Omental fat pad (tissue), 4 donors: ENCODE measurements around the gene ZMYM4. TPM values are rescaled to one million over a fixed set of nuclear protein-coding genes. Genes with fewer than 3 reads are reported as not detected.
"Not testable (repeated sequence)": the region's sequence is repeated elsewhere in the genome, so short reads cannot be mapped to it uniquely, and the experiment has no call there.

Experiments
- ATAC-seq: fragments of 150-250 bp; one replicate; pipeline ENCODE4 v1.9.1; 2016; ENCODE audit warnings: mild to moderate bottlenecking, moderate library complexity; ENCODE audit not compliant: low FRiP score
- DNase-seq: peaks from one replicate; pipeline ENCODE4 v3.0.0-alpha.2; 2019; ENCODE audit warnings: low spot score
- total RNA-seq, 4 donors: library from RNA; depleted of rRNA; stranded (reverse); fragments of >200 nt; gene quantifications; one replicate each; pipeline ENCODE4 v1.1.0, GENCODE V29; 2016
- TF ChIP-seq, protein P1 (sequence below), 3 donors: fragments of 450-650 bp; IDR thresholded peaks; one replicate each; pipeline ENCODE4 v1.5.1; 2016 to 2017; ENCODE audit warnings: antibody characterized with exemption in 3 of 3, mild to moderate bottlenecking in 3 of 3, moderate library complexity in 2 of 3

Gene ZMYM4
- total RNA-seq, 4 donors from 2014 or later, result 31.7 to 38.3 (median 33.9) TPM

DNA sequence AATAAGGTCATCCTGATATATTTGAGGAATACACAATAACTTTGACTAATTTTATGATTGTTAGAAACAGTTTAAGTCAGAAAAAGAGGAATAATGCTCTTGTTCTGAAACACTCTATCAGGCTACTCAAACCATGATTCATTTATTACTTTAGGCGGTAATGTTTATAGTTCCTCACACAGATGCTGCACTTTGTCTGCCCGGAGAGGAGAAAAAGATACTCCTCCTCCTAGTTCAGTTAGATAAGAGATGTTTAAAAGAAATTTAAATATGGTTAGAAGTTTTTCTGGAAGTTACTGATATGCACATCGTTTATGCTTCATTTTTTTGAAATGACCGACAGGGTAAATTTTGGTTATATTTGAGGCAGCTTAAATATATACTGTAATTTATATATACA, 103.0 kb downstream of the ZMYM4 start:
- DNase-seq, result no peak
- ATAC-seq, result no peak
- TF ChIP-seq, protein P1, sequence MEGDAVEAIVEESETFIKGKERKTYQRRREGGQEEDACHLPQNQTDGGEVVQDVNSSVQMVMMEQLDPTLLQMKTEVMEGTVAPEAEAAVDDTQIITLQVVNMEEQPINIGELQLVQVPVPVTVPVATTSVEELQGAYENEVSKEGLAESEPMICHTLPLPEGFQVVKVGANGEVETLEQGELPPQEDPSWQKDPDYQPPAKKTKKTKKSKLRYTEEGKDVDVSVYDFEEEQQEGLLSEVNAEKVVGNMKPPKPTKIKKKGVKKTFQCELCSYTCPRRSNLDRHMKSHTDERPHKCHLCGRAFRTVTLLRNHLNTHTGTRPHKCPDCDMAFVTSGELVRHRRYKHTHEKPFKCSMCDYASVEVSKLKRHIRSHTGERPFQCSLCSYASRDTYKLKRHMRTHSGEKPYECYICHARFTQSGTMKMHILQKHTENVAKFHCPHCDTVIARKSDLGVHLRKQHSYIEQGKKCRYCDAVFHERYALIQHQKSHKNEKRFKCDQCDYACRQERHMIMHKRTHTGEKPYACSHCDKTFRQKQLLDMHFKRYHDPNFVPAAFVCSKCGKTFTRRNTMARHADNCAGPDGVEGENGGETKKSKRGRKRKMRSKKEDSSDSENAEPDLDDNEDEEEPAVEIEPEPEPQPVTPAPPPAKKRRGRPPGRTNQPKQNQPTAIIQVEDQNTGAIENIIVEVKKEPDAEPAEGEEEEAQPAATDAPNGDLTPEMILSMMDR (IDR thresholded peaks at IDR 0.05), result no peak

DNA sequence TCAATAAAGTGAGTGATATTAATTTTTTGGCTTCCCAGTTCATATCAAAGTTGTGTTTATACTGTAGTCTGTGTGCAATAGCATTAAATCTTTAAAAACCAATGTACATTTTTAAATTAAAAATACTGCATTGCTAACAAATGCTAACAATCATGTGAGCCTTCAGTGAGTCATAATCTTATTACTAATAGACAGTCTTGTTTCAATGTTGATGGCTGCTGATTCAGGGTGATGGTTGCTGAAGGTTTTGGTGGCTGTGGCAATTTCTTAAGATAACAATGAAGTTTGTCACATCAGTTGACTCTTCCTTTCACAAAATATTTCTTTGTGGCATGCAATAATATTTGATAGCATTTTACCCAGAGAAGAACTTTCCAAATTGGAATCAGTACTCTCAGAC, 109.0 kb downstream of the ZMYM4 start:
- TF ChIP-seq, protein P1 (IDR thresholded peaks at IDR 0.05), result no peak
- ATAC-seq (no peak), DNase-seq (no peak)

DNA sequence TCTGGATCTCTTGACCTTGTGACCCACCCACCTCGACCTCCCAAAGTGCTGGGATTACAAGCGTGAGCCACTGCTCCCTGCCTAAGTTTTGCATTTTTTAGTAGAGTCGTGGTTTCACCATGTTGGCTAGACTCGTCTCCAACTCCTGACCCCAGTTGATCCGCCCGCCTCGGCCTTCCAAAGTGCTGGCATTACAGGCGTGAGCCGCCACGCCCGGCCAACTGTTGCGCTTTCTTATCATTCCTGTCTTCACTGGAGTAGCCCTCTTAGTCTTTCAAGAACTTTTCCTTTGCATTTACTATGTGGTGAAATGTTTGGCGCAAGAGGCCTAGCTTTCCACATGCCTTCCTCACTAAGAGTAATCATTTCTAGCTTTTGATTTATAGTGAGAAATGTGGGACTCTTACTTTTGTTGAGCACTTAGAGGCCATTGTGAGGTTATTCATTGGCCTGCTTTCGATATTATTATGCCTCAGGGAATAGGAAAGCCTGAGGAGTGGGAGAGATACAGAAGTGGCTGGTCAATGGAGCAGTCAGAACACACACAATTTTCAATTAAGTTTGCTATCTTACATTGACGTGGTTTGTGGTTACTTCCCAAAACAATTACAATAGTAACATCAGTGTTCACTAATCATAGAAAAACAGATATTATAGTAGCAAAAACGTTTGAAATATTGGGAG, 111.0 kb downstream of the ZMYM4 start:
- ATAC-seq (no peak), DNase-seq (no peak)
- TF ChIP-seq, protein P1 (IDR thresholded peaks at IDR 0.05), result no peak

DNA sequence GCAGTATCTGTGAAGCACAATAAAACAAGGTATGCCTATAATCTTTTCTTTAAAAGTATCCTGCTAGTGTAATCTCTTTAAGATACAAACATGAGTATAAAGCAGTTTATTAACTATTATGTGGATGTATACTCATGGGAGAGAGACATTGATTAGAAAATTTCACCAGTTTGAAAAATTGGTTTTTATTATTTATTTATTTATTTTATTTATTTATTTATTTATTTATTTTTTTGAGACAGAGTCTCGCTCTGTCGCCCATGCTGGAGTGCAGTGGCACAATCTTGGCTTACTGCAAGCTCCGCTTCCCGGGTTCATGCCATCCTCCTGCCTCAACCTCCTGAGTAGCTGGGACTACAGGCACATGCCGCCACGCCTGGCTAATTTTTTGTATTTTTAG, 111.6 kb downstream of the ZMYM4 start:
- not testable (repeated sequence) for ATAC-seq, DNase-seq

DNA sequence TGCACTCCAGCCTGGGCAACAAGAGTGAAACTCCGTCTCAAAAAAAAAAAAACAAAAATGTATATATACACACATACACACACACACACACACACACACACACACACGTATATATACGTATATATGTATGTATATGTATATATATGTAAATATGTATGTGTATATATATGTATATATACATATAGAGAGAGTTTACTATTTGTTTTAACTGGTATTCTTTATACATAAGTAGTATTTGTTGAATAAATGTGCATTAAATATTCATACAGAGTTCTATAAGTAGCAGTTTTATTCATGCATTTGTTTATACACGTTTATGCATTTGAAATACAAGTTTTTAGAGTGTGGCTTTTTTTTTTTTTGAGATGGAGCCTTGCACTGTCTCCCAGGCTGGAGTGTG, 113.6 kb downstream of the ZMYM4 start:
- TF ChIP-seq, protein P1 (IDR thresholded peaks at IDR 0.05), result no peak
- ATAC-seq (no peak), DNase-seq (no peak)

DNA sequence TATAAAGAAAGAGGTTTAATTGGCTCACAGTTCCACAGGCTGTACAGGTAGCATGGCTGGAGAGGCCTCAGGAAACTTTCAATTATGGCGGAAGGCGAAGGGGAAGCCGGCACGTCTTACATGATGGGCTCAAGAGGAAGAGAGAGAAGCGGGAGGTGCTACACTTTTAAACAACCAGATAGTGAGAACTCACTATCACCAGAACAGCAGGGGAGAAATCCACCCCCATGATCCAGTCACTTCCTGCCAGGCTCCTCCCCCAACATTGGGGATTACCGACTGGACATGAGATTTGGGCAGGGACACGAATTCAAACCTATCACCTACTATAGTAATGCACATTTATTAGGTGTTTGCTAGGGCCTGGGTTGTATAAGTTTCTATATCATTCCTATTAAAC, 117.8 kb downstream of the ZMYM4 start:
- TF ChIP-seq, protein P1 (IDR thresholded peaks at IDR 0.05), result no peak
- ATAC-seq (no peak), DNase-seq (no peak)

DNA sequence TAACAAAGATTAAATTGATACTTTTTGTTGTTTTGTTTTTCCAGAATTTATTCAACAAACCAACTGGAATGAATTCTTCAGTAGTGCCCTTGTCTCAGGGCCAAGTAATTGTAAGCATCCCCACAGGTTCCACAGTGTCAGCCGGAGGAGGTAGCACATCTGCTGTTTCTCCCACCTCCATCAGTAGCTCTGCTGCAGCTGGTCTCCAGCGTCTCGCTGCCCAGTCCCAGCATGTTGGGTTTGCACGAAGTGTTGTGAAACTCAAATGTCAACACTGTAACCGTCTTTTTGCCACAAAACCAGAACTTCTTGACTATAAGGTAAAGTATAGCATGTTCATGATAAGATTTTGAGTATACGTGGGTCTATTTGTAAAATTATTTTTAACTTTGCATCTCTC, 118.5 kb downstream of the ZMYM4 start:
- ATAC-seq (no peak), DNase-seq (no peak)

More for the DNA sequence above, 118.5 kb downstream of the ZMYM4 start:
- TF ChIP-seq, protein P1 (IDR thresholded peaks at IDR 0.05), result no peak
